T-cell (primary cell): ENCODE data around the gene NDST1. TPM values are rescaled to one million over a fixed set of nuclear protein-coding genes. Genes with fewer than 3 reads are reported as not detected.
"Not testable (repeated sequence)": the region's sequence is repeated elsewhere in the genome, so short reads cannot be mapped to it uniquely, and the experiment has no call there.

Experiments
- ATAC-seq, 4 experiments: fragments of 200-7000 bp in 3 of 4; fragments of 150-1000 bp in 1 of 4; cut with Tn5 transposase; replicated peaks in 1 of 4; 1 replicate in 3 of 4; 2 replicates in 1 of 4; pipeline ENCODE4 v1.10.0; 2021; ENCODE audit warnings: moderate library complexity in 3 of 4, mild to moderate bottlenecking in 2 of 4, moderate number of reproducible peaks in 1 of 4
- CTCF ChIA-PET, 2 donors: fragments of 300-600 bp; sonication (Branson Sonifier 250); formaldehyde crosslinking; loops; one replicate each; lab custom pipeline; 2022; ENCODE audit warnings: antibody characterized with exemption in 2 of 2; lab: Charles Lee
- POLR2A ChIA-PET, 2 donors: fragments of 300-600 bp; sonication (Branson Sonifier 250); formaldehyde crosslinking; loops; one replicate each; lab custom pipeline; 2022; ENCODE audit warnings: antibody characterized with exemption in 2 of 2; lab: Charles Lee
- DNase-seq, 35 experiments: peaks; one replicate each; pipeline versions ENCODE4 v3.0.0 to v3.0.0-alpha.2; 2013 to 2023
- H3K27ac ChIP-seq: one replicate; pipeline ENCODE4 v1.5.1; 2013; ENCODE audit warnings: low read length
- H3K27me3 ChIP-seq, 2 experiments: replicated peaks in 1 of 2; 1 replicate in 1 of 2; 2 replicates in 1 of 2; pipeline versions ENCODE4 v1.6.1 to v1.7.0; 2013; ENCODE audit warnings: low read length in 1 of 2, mixed read lengths in 1 of 2; ENCODE audit not compliant: control insufficient read depth in 2 of 2, insufficient read depth in 2 of 2; ENCODE audit errors: extremely low read depth in 1 of 2
- H3K36me3 ChIP-seq, 2 donors: 1 replicate in 1 of 2; 2 replicates in 1 of 2; pipeline versions ENCODE4 v1.6.1 to v1.7.0; 2013; ENCODE audit warnings: low read length in 1 of 2; ENCODE audit not compliant: control insufficient read depth in 2 of 2, insufficient read depth in 1 of 2; ENCODE audit errors: extremely low read depth in 1 of 2
- H3K4me1 ChIP-seq, 2 experiments: 1 replicate in 1 of 2; 2 replicates in 1 of 2; pipeline versions ENCODE4 v1.6.1 to v1.7.0; 2013; ENCODE audit warnings: low read length in 2 of 2, mixed read lengths in 1 of 2; ENCODE audit not compliant: insufficient read depth in 2 of 2, control insufficient read depth in 1 of 2; ENCODE audit errors: extremely low read depth in 1 of 2
- H3K4me3 ChIP-seq, 2 donors: 1 replicate in 1 of 2; 2 replicates in 1 of 2; pipeline versions ENCODE4 v1.5.1 to v1.7.0; 2013; ENCODE audit warnings: mild to moderate bottlenecking in 2 of 2, low read length in 1 of 2, moderate library complexity in 1 of 2; ENCODE audit not compliant: control insufficient read depth in 1 of 2; ENCODE audit errors: extremely low read depth in 1 of 2
- H3K9me3 ChIP-seq: 2 replicates; pipeline ENCODE4 v1.7.0; 2013
- H3K27ac Mint-ChIP-seq, 2 donors: one replicate each; pipeline ENCODE4 v1.8.0; 2020 to 2021; ENCODE audit warnings: mild to moderate bottlenecking in 2 of 2, mixed read lengths in 2 of 2
- H3K27me3 Mint-ChIP-seq, 2 donors: one replicate each; pipeline ENCODE4 v1.8.0; 2021 to 2022; ENCODE audit warnings: mixed read lengths in 2 of 2
- H3K36me3 Mint-ChIP-seq: one replicate; pipeline ENCODE4 v1.8.0; 2021; ENCODE audit warnings: mixed read lengths
- H3K4me1 Mint-ChIP-seq, 3 donors: one replicate each; pipeline ENCODE4 v1.8.0; 2020 to 2022; ENCODE audit warnings: mixed read lengths in 3 of 3, mild to moderate bottlenecking in 1 of 3
- H3K4me3 Mint-ChIP-seq, 3 donors: one replicate each; pipeline ENCODE4 v1.8.0; 2020 to 2022; ENCODE audit warnings: mild to moderate bottlenecking in 3 of 3, mixed read lengths in 3 of 3, moderate library complexity in 3 of 3
- H3K9me3 Mint-ChIP-seq, 3 donors: one replicate each; pipeline ENCODE4 v1.8.0; 2020 to 2022; ENCODE audit warnings: mixed read lengths in 3 of 3
- WGBS: methylation state at CpG from one replicate; pipeline ENCODE4 v1.1.5; 2013; ENCODE audit warnings: missing lambda C conversion rate; ENCODE audit not compliant: insufficient coverage; 5-methylcytosine and 5-hydroxymethylcytosine counted together
- total RNA-seq, 35 experiments: library from RNA in 6 of 35; stranded (reverse) in 6 of 35; fragments of 120-200 nt in 1 of 35; gene quantifications; one replicate each; pipeline versions ENCODE4 v1.2.1 to v1.2.4 and lab custom pipeline; 2013 to 2026

The NDST1 gene
- total RNA-seq, 5 donors from 2014 or later (not counting 1 experiment from before 2014, with no cell fraction given), result 0.83 to 2.0 (median 1.2) TPM

DNA sequence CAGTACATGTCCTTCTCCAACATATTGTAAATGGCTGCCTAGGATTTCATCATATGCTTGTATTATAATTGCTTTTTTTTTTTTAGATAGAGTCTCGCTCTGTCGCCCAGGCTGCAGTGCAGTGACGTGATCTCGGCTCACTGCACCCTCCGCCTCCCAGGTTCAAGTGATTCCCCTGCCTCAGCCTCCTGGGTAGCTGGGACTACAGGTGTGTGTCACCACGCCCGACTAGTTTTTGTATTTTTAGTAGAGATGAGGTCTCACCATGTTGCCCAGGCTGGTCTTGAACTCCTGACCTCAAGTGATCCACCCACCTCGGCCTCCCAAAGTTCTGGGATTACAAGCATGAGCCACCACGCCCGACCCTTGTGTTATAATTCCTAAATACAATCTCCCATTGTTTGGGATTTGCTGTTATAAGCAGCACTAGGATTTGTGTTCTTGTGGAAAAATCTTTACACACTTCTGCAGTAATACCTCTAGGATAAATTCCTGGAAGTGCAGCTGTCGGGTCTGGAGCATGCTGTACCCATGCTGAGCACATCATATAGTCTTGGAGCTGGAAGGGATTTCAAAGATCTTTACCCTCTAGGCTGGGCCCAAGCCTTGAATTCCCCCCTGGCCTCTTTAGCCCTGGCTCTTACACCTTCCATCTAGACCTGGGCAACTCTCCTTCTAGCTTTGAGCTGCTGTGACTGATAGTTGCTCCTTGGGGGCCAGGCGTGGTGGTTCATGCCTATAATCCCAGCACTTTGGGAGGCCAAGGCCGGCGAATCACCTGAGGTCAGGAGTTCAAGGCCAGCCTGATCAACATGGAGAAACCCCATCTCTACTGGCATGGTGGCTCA, 11.0 kb downstream of the NDST1 start:
- H3K36me3 Mint-ChIP-seq, DNase-seq, H3K9me3 Mint-ChIP-seq, H3K4me1 Mint-ChIP-seq, POLR2A ChIA-PET, H3K4me3 Mint-ChIP-seq, H3K27ac ChIP-seq, H3K36me3 ChIP-seq, H3K27me3 Mint-ChIP-seq, ATAC-seq, H3K4me3 ChIP-seq, H3K27me3 ChIP-seq, H3K4me1 ChIP-seq, H3K9me3 ChIP-seq, H3K27ac Mint-ChIP-seq: not testable (repeated sequence)
- CTCF ChIA-PET, result interaction anchor here in 1 of 2 donors (0.6 kb wide), 1 partner anchor 108 kb away, joined by 3 read pairs; no protein-coding TSS in a partner anchor
- WGBS, result 86% methylated on average over 3 of the region's 14 CpGs

DNA sequence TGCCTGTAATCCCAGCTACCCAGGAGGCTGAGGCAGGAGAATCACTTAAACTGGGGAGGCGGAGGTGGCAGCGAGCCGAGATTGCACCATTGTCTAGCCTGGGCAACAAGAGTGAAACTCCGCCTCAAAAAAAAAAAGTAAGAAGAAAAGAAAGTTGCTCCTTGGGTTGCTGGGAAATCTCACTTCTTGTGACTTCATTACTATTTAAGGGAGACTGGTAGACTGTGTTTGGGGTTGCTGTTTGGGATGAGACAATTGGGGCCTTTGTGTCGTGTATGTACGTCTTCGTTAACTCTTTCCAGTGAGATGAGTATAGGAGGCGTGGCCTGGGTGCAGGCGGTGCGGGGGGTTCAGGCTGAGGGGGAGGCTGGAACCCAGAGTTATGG, 11.6 kb downstream of the NDST1 start:
- H3K36me3 ChIP-seq, result no peaks in the 10 kb centered on the region
- H3K4me3 ChIP-seq, result no peak overlapping the region
- 92% methylated on average over 7 of the region's 10 CpGs for WGBS
- Mint-ChIP-seq H3K27me3 (no peaks in the 10 kb centered on the region), H3K9me3 (no peaks in the 10 kb centered on the region), H3K4me1 (no peaks in the 10 kb centered on the region), H3K36me3 (no peaks in the 10 kb centered on the region), H3K4me3 (no peak overlapping the region), H3K27ac (no peak overlapping the region)
- no peaks in the 10 kb centered on the region for H3K9me3 ChIP-seq
- CTCF ChIA-PET, result no interaction called here
- H3K4me1 ChIP-seq, result no peaks in the 10 kb centered on the region
- DNase-seq, result no peak
- POLR2A ChIA-PET, result interaction anchor here in 1 of 2 donors (0.7 kb wide), 1 partner anchor 11 kb away, joined by 3 read pairs; no protein-coding TSS in a partner anchor
- no peak for ATAC-seq
- H3K27ac ChIP-seq, result no peak overlapping the region
- H3K27me3 ChIP-seq, result peaks cover 0 to 5% of the 10 kb centered on the region in 2 experiments

DNA sequence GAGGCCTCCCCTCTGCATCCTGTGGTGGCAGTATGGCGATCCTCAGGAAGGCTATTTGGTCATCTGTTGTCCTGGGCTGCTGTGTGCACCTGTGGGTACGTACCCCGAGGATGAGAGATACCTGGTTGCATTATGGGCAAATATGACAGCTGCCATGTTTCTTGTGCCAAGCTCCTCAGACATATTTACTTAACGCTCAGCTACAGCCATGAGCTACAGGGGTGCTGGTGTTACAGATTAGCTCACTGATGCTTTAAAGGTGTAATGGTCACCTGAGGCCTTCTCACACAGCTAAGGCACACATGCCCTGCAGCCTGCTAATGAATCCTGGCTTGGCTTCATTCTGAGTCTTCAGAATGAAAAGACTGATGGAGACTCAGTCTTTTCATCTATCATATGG, 12.0 kb downstream of the NDST1 start:
- H3K27ac ChIP-seq, result no peak overlapping the region
- WGBS, result 90% methylated on average over 2 of the region's 4 CpGs
- no peak overlapping the region for H3K4me3 ChIP-seq
- CTCF ChIA-PET, result no interaction called here
- no peaks in the 10 kb centered on the region for H3K9me3 ChIP-seq
- DNase-seq, result no peak
- H3K27me3 ChIP-seq, result peaks cover 0 to 2% of the 10 kb centered on the region in 2 experiments
- no peaks in the 10 kb centered on the region for H3K4me1 ChIP-seq
- Mint-ChIP-seq H3K36me3 (no peaks in the 10 kb centered on the region), H3K27ac (no peak overlapping the region), H3K27me3 (no peaks in the 10 kb centered on the region), H3K4me3 (no peak overlapping the region), H3K9me3 (no peaks in the 10 kb centered on the region), H3K4me1 (no peaks in the 10 kb centered on the region)
- no peak for ATAC-seq
- POLR2A ChIA-PET, result interaction anchor here in 1 of 2 donors (0.7 kb wide), 1 partner anchor 10 kb away, joined by 3 read pairs; no protein-coding TSS in a partner anchor
- H3K36me3 ChIP-seq, result no peaks in the 10 kb centered on the region

DNA sequence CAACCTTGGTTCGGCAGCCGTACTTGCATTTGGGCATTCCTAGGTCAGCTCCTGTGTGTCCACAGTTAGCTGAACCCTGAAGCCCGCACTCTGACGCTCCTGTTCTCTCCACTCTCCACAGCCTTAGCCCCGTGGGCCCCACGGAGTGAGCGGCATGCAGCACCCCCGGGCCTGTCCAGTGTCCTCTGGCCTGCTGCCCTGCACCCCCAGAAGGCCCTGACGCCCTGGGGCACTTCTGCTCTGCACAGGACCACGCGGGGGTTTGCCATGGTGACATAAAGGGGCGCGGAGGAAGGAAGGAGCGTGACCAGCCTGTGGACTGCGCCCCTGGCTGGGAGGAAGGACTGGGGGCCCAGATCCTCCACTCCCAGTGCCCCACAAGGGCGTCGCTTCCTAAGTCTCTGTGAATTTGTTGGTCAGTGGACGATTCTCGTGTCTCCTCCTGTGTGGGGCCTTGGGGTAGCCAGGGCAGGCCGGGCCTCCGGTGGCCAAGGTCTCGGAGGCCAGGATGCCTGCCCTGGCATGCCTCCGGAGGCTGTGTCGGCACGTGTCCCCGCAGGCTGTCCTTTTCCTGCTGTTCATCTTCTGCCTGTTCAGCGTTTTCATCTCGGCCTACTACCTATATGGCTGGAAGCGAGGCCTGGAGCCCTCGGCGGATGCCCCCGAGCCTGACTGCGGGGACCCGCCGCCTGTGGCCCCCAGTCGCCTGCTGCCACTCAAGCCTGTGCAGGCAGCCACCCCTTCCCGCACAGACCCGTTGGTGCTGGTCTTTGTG, 13.0 kb downstream of the NDST1 start:
- ChIA-PET POLR2A (no interaction called here), CTCF (no interaction called here)

DNA sequence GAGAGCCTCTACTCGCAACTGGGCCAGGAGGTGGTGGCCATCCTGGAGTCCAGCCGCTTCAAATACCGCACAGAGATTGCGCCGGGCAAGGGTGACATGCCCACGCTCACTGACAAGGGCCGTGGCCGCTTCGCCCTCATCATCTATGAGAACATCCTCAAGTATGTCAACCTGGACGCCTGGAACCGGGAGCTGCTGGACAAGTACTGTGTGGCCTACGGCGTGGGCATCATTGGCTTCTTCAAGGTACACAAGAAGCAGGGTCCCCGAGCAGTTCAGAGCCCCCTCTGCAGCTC, 13.5 kb downstream of the NDST1 start:
- Mint-ChIP-seq H3K27me3 (no peaks in the 10 kb centered on the region), H3K4me1 (no peaks in the 10 kb centered on the region), H3K4me3 (no peak overlapping the region), H3K27ac (no peak overlapping the region), H3K36me3 (no peaks in the 10 kb centered on the region), H3K9me3 (no peaks in the 10 kb centered on the region)
- Histone ChIP-seq H3K36me3 (no peaks in the 10 kb centered on the region), H3K4me1 (no peaks in the 10 kb centered on the region), H3K27me3 (no peaks in the 10 kb centered on the region), H3K4me3 (no peak overlapping the region), H3K27ac (no peak overlapping the region), H3K9me3 (no peaks in the 10 kb centered on the region)
- WGBS, result 93% methylated on average over 11 of the region's 14 CpGs
- ChIA-PET POLR2A (no interaction called here), CTCF (no interaction called here)
- ATAC-seq (no peak), DNase-seq (no peak)

More for the DNA sequence above, 13.0 kb downstream of the NDST1 start:
- Histone ChIP-seq H3K4me3 (no peak overlapping the region), H3K27me3 (no peaks in the 10 kb centered on the region), H3K36me3 (no peaks in the 10 kb centered on the region), H3K9me3 (no peaks in the 10 kb centered on the region), H3K4me1 (no peaks in the 10 kb centered on the region), H3K27ac (no peak overlapping the region)
- H3K36me3 Mint-ChIP-seq, result no peaks in the 10 kb centered on the region
- H3K9me3 Mint-ChIP-seq, result no peaks in the 10 kb centered on the region
- H3K4me1 Mint-ChIP-seq, result no peaks in the 10 kb centered on the region
- H3K4me3 Mint-ChIP-seq, result no peak overlapping the region
- 89% methylated on average over 37 of the region's 38 CpGs for WGBS
- DNase-seq (no peak), ATAC-seq (no peak)
- no peak overlapping the region for H3K27ac Mint-ChIP-seq
- H3K27me3 Mint-ChIP-seq, result no peaks in the 10 kb centered on the region

DNA sequence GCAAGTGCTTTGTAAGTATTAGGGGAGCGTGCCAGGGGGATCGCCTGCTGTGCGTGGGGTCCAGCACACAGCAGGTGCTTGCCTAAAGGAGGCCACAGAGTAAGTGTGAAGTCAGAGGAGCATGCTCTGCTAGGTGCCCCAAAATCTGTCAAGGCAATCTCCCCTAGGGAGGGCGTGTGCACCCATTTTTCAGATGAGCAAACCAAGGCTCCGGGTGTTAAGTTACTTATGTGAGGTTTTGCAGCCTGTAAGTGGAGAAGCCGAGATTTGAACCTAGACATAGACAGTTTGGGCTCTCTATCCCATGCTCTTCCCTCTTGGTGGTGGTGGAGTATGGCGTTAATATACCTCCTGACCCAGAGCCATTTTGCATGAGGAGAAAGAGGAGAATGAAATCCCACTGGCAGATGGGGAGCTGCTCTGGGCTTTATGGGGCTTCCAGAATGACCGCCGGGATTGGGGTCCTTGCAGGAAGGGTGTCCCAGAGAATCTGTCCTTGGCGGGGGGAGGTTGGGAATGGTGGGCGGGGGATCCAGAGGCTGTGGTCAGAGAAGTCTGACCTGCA, 14.1 kb downstream of the NDST1 start:
- no peaks in the 10 kb centered on the region for H3K9me3 Mint-ChIP-seq
- H3K4me1 Mint-ChIP-seq, result no peaks in the 10 kb centered on the region
- Histone ChIP-seq H3K36me3 (no peaks in the 10 kb centered on the region), H3K4me3 (no peak overlapping the region), H3K4me1 (peaks cover 0 to 2% of the 10 kb centered on the region in 2 experiments), H3K9me3 (no peaks in the 10 kb centered on the region), H3K27me3 (no peaks in the 10 kb centered on the region), H3K27ac (no peak overlapping the region)
- no peak for DNase-seq
- H3K27ac Mint-ChIP-seq, result no peak overlapping the region
- no peaks in the 10 kb centered on the region for H3K27me3 Mint-ChIP-seq
- 87% methylated on average over 6 of the region's 11 CpGs for WGBS
- no peak for ATAC-seq
- POLR2A ChIA-PET, result no interaction called here
- no peak overlapping the region for H3K4me3 Mint-ChIP-seq
- CTCF ChIA-PET, result no interaction called here
- no peaks in the 10 kb centered on the region for H3K36me3 Mint-ChIP-seq
